ENCODE results near the gene CACNA2D3.

DNA sequence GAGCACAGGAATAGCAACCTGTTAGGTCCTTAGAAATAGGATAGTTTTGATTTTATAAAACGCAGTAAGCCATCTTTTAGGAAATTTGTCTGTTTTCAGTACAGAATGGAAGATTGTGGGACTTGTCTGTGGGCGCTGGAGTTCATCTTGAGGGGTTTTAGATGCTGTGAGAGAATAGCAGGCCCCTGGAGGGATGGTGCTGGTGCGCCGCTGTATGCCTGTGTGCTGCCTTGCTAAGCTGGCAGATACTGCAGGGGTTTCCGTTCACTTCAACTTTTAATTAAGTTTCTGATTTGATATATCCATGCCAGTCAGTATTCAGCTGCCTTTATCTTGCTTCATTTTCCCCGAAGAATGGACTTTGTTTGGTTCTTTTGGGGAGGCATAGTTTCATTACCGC, 4.2 kb downstream of the CACNA2D3 start:
- TF ChIP-seq, protein P1, sequence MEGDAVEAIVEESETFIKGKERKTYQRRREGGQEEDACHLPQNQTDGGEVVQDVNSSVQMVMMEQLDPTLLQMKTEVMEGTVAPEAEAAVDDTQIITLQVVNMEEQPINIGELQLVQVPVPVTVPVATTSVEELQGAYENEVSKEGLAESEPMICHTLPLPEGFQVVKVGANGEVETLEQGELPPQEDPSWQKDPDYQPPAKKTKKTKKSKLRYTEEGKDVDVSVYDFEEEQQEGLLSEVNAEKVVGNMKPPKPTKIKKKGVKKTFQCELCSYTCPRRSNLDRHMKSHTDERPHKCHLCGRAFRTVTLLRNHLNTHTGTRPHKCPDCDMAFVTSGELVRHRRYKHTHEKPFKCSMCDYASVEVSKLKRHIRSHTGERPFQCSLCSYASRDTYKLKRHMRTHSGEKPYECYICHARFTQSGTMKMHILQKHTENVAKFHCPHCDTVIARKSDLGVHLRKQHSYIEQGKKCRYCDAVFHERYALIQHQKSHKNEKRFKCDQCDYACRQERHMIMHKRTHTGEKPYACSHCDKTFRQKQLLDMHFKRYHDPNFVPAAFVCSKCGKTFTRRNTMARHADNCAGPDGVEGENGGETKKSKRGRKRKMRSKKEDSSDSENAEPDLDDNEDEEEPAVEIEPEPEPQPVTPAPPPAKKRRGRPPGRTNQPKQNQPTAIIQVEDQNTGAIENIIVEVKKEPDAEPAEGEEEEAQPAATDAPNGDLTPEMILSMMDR (optimal IDR thresholded peaks at IDR 0.05 in 1 of 3, IDR thresholded peaks at IDR 0.05 in 1 of 3, conservative IDR thresholded peaks at IDR 0.05 in 1 of 3; ENCODE audit: extremely low read depth in 1 of 3, insufficient read depth in 2 of 3, low read length in 3 of 3): no peak
- no peak for TF ChIP-seq EZH2 (IDR thresholded peaks at IDR 0.05; ENCODE audit: low read length)
